GM12875 (cell line): ENCODE measurements around the gene HS6ST3.

Source experiments
- H3K4me3 ChIP-seq: one replicate; pipeline ENCODE4 v1.5.1; 2011; ENCODE audit warnings: low read depth, low read length, control low read depth
- CTCF ChIP-seq: IDR thresholded peaks from 2 replicates; pipeline ENCODE4 v1.5.1; 2011; ENCODE audit warnings: low read depth, mild to moderate bottlenecking, control low read depth, inconsistent platforms, low read length, moderate library complexity, borderline replicate concordance; ENCODE audit not compliant: insufficient read depth

The HS6ST3 gene

GRCh38 chr13:96181911-96182310 lies 92.0 kb downstream of the HS6ST3 start:
- no peak overlapping the region for H3K4me3 ChIP-seq
- no peak for TF ChIP-seq CTCF

GRCh38 chr13:96185818-96186217 lies 95.9 kb downstream of the HS6ST3 start:
- no peak for TF ChIP-seq CTCF
- no peak overlapping the region for H3K4me3 ChIP-seq

- no peak overlapping the region for H3K4me3 ChIP-seq
- TF ChIP-seq CTCF = no peak
Observed at GRCh38 chr13:96191367-96191766, 101.5 kb downstream of the HS6ST3 start.

GRCh38 chr13:96193728-96194310 lies 103.9 kb downstream of the HS6ST3 start:
- no peak overlapping the region for H3K4me3 ChIP-seq
- TF ChIP-seq CTCF = no peak

- TF ChIP-seq CTCF = no peak
- no peak overlapping the region for H3K4me3 ChIP-seq
Observed at GRCh38 chr13:96198038-96198437, 108.1 kb downstream of the HS6ST3 start.

GRCh38 chr13:96199315-96199714 lies 109.4 kb downstream of the HS6ST3 start:
- no peak for TF ChIP-seq CTCF
- no peak overlapping the region for H3K4me3 ChIP-seq

GRCh38 chr13:96200810-96201209 lies 110.9 kb downstream of the HS6ST3 start:
- no peak for TF ChIP-seq CTCF
- no peak overlapping the region for H3K4me3 ChIP-seq
